Choroid plexus epithelial cell (primary cell): ENCODE results near the gene ADAMTS4.

Source experiments
- DNase-seq: peaks from one replicate; pipeline ENCODE4 v3.0.0-alpha.2; 2010; ENCODE audit warnings: low read depth
- H3K4me3 ChIP-seq: 2 replicates; pipeline ENCODE4 v1.5.1; 2011; ENCODE audit warnings: low read depth, mild to moderate bottlenecking, control low read depth, low read length, moderate library complexity
- TF ChIP-seq, protein P1 (sequence below): conservative IDR thresholded peaks from 2 replicates; pipeline ENCODE4 v1.5.1; 2011; ENCODE audit warnings: low read depth, mild to moderate bottlenecking, control low read depth, inconsistent platforms, low read length, moderate library complexity

Gene ADAMTS4

DNA sequence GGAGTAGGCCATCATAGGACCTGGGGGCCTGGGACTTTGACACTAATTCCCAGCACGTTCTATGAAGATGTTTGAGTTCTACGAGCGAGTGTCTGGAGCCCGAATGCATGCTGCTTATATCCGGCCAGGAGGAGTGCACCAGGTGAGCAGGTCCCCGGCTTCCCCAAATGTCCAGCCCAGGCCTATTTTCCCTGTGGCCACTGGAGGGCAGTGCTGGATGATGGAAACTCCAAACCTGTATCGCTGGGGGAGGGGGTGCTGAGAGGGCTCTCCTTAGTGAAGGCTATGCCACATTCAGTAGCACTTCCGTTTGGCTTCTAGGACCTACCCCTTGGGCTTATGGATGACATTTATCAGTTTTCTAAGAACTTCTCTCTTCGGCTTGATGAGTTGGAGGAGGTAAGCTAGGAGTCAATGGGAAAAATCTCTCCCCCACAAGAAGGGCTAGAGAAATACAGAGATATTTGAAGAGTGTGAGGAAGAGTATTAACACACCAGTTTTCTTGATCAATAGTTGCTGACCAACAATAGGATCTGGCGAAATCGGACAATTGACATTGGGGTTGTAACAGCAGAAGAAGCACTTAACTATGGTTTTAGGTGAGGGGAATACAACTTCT, 11.0 kb upstream of the ADAMTS4 start:
- DNase-seq, result peak; percentile 84
- no peak overlapping the region for H3K4me3 ChIP-seq
- TF ChIP-seq, protein P1, sequence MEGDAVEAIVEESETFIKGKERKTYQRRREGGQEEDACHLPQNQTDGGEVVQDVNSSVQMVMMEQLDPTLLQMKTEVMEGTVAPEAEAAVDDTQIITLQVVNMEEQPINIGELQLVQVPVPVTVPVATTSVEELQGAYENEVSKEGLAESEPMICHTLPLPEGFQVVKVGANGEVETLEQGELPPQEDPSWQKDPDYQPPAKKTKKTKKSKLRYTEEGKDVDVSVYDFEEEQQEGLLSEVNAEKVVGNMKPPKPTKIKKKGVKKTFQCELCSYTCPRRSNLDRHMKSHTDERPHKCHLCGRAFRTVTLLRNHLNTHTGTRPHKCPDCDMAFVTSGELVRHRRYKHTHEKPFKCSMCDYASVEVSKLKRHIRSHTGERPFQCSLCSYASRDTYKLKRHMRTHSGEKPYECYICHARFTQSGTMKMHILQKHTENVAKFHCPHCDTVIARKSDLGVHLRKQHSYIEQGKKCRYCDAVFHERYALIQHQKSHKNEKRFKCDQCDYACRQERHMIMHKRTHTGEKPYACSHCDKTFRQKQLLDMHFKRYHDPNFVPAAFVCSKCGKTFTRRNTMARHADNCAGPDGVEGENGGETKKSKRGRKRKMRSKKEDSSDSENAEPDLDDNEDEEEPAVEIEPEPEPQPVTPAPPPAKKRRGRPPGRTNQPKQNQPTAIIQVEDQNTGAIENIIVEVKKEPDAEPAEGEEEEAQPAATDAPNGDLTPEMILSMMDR, result peak; percentile 98

DNA sequence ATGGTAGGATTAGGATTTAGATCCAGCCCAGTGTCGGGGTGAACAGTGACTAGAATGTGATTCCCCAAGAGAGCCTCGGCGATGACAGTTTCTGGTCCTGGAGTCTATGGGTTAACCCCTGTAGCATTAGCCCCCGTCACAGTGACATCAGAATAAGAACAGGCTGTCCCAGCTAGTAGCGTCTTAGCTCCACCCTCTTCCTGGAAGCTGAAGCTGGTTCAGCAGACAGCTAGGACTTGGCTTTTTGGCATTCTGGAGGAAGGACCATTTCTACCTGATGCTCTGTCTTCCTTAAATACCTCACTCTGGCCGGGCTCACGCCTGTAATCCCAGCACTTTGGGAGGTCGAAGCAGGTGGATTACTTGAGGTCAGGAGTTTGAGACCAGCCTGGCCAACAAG, 8.3 kb upstream of the ADAMTS4 start:
- no peak overlapping the region for H3K4me3 ChIP-seq
- DNase-seq, result peak; percentile 96
- TF ChIP-seq, protein P1, result no peak

DNA sequence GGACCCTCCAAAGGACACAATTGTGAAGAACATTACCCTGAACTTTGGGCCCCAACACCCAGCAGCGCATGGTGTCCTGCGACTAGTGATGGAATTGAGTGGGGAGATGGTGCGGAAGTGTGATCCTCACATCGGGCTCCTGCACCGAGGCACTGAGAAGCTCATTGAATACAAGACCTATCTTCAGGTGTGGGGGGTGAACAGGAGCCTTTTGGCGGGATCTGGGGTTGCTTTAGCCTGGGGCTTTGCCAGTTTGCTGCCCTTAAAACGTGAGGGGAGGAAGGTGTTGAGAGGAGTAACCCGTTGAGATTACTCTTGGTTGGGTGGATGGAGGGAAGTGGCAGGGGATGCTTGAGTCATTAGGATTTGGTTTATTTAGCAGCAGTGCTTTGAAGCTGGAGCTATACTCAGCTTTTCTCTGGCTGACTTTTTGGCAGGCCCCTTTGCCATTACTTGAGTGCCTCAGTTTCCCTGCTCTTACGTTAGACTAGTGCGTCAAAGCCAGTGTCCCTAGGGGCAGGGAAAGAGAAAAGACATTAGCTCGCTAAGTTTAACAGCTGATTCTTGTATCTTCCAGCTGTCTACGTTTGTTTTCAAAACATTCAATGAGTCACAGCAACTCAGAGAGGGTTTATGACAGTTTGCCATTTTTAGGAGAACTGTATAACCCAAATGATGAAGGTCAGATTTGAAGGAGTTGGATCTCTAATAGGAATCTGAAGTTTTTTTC, 7.7 kb upstream of the ADAMTS4 start:
- DNase-seq, result peak; percentile 75
- TF ChIP-seq, protein P1, result no peak
- no peak overlapping the region for H3K4me3 ChIP-seq

DNA sequence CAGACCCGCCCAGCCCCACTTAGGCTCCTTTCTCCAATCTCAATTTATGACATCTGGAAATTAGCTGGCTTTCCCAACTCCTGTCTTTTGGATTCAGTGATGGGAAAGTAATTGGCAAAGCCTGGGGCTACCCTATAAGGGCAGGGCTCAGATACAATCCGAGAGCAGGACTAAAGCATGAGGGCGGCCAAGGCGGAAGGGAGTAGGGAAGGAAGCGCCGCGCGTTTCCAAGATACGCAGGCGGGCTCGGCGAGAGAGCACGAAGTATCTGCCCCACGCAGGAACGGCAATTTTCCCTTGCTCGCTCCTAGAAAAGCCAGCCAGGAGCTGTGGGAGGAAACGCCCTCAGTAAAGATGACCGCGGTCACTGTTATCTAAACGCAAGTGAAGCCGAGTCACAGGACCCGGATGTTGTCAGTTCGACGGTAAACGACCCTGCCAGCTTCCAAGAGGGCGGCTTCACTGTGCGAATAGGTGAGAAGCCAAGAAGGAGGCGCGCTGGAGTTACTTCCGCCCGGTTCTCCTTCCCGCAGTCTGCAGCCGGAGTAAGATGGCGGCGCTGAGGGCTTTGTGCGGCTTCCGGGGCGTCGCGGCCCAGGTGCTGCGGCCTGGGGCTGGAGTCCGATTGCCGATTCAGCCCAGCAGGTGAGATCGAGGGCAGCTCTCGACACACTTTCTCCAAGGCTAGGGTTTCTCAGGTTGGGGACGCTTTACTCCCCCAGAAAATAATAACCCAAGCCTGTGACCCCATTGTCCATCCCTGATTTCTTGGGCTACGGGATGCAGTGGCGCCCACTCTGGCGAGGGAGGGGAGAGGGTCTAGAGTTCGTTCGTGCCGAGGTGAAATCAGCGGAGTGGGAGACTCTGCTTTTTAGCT, 3.2 kb upstream of the ADAMTS4 start, which contains the start of gene NDUFS2:
TSS of gene NDUFS2 (plus strand) at position 532 of the 877 bp plus-strand sequence. CDS start at position 551, 19 bp downstream.
- peak within 1 kb of the TSS; percentile 92 for H3K4me3 ChIP-seq
- DNase-seq, result peak; percentile 100
- TF ChIP-seq, protein P1, result peak; percentile 38

DNA sequence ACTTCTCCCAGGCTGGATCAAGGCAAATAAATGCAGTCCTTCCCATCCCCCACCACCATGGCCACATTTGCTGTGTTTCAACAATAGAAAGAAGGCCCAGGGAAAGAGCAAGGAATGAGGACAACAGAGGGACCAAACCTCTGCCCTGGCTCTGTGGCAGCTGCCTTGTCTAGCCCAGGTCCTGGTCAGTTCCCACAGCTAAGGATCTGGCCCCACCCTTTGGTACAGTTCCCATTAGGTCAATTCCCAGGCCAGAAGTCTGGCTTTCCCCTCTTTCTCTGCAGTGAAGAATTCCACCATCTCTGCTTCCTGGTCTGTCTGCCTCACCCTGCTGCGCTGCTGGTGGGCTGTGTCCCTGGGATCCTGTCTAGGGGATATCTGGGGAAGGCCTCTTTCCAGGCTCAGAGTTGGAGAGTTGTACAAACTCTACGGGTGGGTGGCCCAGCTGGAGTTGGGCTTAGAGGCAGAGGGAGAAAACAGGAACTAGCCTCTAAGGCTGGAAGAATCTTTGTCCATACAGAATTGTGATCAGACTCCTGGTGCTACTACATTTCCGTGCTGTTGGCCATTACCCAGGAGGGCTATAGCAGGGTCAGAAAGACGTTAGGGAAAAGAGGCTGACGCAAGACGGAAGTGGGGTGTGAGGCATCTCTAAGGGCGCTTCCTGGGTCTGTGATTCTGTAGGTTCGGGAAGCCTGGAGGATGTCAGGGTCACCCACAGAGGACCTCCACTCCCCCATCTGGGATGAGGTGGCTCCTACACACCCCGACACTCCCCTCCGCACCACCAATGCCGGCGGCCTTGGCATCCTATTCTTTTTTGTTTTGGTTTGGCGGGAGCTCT, 2.4 kb upstream of the ADAMTS4 start:
- TF ChIP-seq, protein P1, result no peak
- H3K4me3 ChIP-seq, result peak overlapping the region; percentile 92
- peak; percentile 78 for DNase-seq

DNA sequence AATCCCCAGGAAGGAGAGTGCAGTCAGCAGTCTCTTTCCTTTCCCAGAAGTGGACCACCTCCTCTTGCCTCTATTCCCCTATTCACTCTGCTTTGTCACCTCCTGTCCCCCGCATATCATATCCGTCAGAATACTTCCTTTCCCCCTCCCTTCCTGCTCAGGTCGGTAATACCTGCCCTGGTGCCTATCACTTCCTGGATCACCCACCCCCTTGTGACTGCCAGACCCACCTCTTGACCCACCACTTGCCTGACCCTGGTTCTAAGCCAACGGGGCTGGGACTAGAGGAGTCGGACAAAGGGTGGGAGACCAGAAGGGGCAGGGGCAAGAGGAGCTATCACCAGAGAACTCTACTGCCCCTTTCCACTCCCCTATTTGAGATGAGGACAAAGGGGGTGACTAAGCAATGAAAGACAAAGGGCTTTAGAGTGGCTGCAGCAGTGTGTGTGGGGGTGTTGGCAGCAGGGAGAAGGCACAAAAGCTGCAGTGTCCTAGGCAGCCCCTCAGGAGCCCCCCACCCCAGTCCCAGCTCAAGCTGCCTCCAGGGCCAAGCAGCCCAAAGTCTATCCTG, 1.7 kb upstream of the ADAMTS4 start:
- TF ChIP-seq, protein P1, result no peak
- no peak overlapping the region for H3K4me3 ChIP-seq
- DNase-seq, result no peak
